HG03575 (cell line): ENCODE measurements around the gene TPRA1.

Source experiments
- ATAC-seq: cut with Tn5 transposase; IDR thresholded peaks from one replicate; pipeline ENCODE4 v1.9.1; 2021; ENCODE audit not compliant: unreplicated experiment, insufficient number of reproducible peaks, low FRiP score; ENCODE audit errors: extremely low read depth

TPRA1 gene

DNA sequence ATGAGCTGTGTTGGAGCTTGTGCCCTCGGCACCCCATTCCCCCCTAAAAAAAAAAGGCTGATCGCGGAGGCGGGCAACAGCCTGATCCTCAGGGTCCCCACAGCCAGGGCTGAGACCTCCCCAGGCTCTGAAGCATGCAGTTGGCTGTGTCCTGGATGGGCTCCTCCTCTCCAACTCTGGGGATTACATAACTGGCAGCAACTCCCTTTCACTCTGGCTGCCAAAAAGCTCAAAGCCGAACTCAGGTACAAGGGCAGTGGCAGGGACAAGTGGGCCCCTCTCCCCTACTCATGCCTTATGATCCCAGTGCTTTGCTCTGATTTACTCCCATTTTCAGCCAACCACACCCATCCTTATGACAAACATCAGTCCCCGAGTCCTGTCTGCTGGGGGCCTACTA is 18.3 kb downstream of the TPRA1 start:
- no peak for ATAC-seq

DNA sequence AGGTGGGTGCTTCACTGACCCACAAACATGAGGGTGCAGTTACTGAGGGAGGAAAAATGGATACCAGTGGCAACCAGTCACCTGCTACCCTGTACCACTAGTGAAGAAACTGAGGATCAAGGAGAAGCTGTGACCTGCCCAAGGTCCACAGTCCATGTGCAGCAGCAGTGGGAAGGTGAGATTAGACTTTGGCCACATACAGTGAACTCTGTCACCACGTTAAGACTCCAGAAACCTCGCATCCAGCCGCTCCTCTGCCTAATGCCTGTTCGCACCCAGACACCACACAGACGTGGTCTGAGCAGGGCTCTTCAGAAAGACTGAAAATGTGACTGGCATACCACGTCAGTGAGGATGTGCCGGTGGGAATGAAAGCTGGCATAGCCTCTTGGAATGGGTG is 20.0 kb downstream of the TPRA1 start:
- ATAC-seq: no peak

DNA sequence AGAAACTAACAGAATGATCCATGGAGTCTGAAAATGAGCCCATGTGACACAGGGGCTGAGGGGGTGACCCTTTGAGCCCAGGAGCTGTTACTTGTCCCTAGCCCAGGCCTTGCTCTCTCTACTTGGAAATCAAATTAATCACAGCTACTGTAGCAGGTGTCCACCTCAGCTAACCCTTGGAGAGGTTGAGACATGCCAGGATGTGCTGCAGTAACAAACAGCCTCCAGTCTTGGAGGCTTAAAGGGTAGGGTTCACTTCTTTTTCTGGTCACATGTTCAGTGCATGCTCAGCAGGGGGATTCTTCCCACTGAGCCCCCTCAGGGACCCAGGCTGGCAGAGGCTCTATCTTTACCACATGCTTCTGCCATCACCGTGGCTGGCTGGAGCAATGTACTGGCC is 21.4 kb downstream of the TPRA1 start:
- no peak for ATAC-seq

DNA sequence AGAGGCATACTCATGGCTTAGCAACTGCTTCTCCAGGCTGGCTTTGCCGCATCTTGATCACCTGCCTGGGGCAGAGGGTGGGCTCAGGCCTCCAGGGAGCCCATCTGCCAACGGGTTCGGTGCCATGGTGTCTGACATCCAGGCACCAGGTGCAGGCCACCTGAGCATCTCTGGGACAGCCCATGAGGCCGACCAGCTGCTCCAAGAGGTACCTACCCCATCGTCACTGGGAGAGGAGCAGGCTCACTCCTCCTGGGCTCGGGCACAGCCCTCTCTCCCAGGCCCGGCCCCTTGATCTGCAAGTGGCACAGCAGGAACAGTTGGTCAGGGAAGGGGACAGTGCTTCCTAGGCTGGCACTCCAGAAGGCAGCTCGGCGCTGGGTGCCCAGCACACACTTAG is 21.9 kb downstream of the TPRA1 start:
- no peak for ATAC-seq

DNA sequence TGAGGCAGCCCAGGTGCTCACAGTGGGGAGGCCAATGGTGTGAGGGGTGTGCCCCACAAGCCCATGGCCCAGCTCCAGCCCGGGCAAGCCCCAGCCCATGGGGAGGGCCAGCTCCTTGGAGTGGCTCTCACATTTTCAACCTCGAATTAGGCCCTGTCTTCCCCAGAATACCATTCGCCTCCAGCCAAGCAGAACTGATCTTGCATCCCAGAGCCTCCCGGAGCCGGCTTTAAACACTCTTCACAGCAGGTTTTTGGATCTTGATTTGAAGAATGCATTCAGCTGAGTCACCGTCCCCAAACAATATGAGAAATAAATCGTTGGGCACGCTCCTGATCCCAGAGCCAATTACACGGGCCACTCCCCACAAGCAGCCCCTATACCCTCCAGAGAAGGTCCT is 23.7 kb downstream of the TPRA1 start:
- ATAC-seq: no peak

DNA sequence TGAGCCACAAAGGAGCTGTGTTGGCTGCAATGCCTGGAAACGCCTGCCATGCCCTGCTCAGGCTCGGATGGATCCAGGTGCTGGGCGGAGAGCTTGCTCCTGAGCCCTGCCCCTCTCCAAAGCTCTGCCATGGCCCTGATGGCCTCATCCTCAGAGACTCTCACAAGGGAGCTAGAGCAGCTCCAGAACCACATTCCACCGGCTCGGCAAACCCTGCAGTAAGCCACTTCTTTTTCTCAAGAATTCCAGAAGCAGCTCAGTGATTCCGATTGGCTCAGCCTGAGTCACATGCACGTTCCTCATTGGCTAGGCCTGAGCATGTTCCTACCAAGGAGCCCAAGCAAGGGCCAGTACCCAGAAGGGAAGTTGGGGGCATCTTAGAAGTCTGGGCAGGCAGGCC is 24.8 kb downstream of the TPRA1 start:
- no peak for ATAC-seq

DNA sequence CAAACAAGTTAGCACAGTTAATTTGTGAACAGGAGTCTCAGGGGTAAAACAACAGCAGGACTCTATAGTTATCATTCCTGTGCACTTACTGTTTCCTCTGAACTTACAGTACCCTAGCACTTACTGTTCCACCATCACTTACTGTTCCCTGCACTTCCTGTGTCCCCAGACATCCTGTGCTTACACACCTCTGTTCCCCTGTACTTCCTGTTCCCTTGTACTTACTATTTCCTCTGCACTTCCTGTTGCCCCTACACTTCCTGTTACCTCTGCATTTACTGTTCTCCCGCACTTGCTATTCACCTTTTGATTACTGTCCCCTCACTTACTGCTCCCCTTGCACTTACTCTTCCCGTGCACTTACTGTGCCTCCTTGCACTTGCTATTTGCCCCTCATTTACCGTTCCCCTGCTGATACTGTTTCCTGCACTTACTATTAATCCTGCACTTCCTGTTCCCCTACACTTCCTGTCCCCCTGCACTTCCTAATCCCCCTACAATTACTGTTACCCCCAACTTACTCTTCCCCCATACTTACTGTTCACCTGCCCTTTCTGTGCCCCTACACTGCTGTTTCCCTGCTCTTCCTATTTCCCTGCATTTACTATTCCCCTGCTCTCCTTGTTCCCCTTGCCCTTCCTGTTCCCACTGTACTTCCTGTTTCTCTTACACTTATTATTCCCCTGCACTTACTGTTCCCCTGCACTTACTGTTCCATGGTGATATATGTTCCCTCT is 30.3 kb downstream of the TPRA1 start:
- ATAC-seq: no peak

DNA sequence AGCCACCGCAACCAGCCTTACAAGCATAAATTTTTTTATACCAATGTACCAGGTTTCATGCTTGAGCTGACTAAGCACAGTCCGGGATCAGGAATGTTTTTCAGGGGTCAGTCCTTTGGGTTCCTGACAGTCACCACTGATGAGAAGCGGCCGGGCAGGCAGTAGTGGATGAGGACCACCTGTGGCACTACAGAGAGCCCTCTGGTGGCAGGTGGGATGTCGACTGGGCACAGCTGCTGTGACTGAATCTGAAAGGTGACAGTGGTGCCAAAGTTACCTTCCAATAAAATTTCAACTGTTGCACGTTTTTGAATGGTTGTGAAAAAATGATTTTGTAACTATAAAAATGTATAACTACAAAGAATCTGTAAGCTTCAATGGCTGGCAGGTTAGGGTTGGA is 34.0 kb downstream of the TPRA1 start:
- ATAC-seq: no peak

DNA sequence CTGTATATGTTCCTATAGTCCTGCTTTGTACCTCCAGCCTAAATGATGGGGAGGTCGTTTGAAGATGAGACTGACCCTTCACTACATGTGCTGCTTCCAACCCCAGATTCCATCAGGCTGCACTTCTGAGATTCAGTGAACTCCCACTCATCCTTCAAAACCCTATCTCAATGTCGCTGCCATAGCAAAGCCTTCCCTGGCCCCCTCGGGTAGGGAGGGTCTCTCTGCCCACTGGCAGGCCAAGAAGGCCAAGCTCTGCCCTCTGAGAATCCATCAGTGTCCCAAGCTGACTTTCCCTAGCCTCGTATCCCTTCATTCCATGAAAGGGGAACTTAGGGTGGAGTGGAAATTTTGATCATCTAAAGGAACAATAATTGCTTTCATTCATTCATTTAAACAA is 35.4 kb downstream of the TPRA1 start:
- no peak for ATAC-seq

DNA sequence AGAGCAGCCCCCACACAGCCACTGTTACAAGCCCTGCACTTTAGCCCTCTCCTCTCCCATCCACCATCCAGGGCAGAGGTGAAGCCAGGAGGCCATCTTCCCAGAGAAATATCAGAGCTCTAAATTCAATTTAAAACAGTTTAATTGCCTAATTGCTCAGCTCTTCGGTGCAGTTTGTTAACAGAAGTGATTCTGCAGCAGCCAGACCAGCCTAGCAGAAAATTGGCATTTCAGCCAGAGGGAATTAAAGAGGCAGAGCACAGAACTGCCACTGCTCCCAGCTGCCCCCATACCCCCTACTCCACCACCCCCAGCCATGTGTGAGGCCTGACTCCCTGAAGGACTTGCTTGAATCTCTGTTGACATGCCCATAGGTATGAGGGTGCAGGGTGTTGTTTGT is 38.5 kb downstream of the TPRA1 start:
- no peak for ATAC-seq

DNA sequence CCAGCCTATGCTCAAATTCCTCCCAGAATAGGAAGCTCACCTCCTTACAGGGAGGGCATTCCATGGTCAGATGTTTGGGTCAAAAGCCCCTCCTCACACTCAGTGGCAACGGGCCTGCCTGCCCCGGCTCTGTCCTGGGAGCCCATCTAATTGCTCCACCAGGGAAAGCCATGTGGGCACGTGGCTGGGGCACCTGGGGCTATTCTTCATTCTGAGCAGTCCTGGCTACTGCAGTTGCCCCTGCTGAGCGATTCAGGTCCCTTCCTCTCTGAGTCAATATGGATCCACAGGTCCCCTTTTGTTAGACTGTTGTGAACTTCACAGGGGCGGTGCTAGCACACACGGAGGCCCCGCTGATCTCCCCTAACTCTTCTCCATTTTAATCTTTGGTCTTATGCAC is 39.4 kb downstream of the TPRA1 start:
- ATAC-seq: no peak

DNA sequence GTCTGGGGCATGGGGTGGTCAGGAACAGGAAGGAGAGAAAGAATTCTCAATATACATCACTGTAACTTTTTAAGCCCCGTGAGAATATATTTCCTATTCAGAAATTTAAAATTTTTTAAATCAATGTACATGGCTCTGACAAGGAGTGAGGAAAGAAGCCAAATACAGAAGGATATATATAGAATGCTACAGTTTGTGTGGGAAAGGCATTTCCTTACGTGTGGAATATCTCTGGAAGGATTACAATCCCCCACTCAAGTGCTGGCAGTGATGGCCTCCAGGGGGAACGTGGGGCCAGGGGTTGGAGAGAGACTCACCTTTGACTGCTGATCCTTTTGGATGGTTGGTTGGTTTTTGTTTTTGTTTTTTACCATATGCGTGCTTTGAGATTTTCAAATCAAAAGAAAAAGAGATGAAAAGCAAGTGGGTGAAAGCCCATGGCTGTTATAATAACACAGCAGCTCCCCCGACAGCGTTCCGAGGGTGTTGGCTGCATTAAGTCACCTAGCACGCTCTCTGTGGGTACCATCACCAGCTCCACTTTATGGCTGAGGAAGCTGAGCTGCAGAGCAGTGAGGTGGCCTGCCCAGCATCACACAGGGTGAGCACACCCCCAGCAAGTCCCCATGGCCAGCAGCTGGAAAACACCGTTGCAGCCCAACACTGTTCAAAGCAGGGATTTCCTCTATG is 39.9 kb downstream of the TPRA1 start:
- no peak for ATAC-seq

DNA sequence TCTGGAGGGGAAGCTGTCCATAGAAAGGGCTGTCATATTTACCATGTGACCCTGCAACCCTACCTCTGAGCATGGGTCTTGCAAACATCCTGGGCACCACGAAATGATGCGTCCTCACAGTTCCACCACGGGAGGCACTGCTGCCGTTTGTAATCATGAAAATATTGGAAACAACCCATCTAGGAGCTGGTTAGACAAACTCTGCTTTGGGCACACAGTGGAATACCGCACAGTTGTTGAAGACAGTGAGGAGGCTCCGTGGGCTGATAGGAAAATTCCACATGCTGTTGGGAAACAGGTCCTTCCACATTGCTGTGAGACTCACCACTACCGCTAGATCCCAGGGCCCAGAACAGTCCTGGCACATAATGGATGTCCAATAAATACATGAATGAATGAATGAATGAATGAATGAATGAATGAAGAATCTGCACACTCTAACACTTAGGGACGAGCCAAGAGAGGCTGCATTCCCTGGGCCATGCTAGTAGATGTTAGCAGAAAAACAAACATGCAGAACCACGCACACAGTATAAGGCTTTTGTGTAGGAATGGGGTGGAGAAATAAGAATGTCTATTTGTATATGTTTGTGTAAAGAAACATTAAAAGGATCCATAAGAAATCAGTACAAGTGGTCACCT is 40.6 kb downstream of the TPRA1 start:
- ATAC-seq: no peak

DNA sequence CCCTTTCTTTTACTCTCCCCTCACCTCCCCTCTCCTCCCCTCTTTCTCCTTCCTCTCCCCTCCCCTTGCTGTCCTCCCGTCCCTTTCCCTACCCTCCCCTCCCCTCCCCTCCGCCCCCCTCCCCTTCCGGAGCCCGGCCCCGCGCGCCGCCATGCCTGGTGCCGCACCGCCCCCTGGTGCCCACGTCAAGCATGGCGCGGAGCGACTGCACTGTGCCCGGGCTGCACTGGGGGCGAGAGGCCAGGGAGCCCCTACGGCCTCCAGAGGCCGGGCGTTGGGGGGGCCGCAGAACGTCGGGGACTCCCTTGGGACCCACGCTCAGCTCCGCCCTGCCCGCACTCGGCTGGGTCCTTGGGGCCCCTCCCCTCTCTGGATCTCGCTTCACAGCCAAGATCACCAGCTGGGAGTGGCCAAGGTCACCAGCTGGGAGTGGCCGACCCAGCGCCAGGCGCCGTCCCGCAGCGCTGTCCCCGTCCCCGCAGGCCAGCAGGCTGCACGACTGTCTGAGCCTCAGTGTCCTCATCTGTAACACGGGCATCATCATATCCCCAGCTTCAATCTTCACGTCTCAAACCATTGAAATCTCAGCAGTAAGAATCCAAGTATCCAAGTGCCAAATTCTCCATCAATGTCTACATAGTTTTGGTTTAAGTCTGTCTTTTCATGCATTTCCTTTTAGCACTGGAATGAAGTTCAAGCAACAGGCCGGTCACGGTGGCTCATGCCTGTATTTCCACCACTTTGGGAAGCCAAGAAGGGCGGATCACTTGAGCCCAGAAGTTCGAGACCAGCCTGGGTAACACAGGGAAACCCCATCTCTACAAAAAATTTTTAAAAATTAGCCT is 42.5 kb downstream of the TPRA1 start:
- ATAC-seq: no peak

DNA sequence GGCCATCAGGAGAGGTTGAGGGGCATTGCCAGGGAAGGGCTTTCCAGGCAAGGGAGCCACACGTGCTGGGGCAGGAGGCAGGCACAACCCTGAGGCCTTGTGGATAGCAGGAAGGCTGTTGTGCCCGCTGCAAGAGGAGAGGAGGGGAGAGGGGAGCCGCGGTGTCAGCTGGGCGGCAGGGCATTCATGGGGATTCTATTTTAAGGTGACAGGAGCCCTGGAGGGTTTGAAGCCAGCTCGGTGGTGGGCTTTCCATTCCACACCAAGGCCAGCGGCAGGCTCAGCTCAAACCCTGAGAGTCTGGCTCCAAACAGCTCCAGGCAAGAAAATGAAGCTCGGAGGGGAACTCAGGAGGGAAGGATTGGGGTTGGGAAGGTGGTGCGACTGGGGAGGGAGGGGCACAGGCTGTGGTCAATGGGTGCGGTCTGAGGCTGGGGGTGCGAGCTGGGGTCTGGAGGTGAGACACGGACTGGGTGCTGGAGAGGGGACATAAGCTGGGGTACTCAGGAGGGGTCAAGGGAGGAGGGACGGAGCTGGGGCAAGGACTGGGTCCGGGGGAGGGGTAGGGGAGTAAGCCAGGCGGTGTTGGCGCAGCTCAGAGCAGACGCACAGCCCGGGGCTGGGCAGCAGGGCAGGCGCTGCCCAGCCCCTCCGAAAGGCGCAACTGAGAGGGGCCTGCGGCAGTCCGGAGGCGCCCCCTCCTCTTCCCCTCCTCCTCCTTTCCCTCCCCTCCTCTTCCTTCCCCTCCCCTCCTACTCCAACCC is 43.4 kb downstream of the TPRA1 start:
- ATAC-seq: no peak

DNA sequence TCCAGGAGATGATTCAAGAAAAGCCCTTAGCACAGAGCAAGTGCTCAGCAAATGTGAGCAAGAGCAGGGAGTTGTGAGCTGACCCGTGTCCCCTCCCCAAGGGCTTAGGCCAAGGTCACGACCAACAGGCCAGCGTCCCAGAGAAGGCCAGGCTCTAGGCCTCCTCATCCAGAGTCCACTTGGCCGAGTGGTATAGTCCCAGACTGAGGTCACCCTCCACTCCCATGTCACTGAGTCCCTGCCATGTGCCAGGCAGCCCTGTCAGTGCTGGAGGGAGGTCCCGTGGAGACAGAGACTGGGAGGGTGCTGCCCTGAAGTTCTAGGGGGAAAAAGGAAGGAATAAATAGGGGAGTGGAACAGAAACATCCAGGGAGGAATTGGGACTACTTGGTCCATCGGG is 44.0 kb downstream of the TPRA1 start:
- ATAC-seq: no peak

DNA sequence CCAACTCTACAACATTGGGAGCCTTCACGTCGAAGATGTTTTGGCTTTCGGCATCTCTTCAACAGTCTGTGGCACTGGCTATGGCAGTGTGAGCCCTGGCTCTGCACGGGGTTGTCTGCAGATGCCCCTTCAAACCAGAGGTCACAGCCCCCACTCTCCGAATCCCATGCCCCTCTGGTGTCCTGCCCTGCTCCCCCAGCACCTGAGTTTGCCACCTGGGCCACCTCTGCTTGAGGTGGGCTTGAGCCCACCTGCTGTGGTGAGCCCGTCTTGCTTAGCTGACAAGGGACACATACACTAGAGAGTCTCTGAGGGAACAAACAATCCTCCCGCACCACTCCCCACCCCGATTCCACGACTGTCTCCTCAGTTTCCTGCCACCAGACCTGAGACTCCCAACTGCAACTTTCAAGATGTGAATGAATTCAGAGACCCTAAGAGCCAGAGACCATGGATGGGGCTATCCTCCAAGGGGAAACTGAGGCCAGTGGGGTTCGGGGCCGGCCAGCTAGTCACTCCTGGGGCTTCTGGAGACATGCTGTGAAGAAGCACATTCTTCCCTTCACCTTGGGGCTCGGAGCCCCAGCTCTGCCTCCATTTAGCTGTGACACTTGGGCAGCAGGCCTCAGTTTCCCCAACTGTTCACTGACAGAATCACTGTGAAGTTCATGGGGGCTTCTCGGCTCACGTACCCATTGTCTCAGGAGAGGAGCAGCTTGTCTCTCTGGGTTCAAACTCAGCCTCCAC is 44.6 kb downstream of the TPRA1 start:
- no peak for ATAC-seq

DNA sequence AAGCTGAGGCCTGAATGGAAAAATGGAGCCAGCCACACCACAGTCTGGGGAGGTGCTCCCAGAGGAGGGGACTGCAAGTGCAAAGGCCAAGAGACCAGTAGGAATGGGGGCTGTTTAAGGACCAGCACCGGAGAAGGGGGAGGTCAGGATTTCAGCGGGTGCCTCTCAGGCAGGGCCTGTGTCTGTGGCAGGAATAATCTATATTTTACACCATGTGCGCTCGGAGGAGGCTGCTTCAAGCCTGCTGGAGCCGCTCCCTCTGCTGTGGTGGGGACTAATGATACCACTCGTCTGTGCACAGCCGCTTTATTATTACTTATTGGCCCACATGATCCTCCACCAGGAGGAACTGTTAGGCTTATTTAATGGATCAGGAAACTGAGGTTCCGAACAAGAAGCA is 45.3 kb downstream of the TPRA1 start:
- no peak for ATAC-seq
